GM19455 (cell line): ENCODE data around the gene GGA2.
"Not testable (repeated sequence)": the region's sequence is repeated elsewhere in the genome, so short reads cannot be mapped to it uniquely, and the experiment has no call there.

Source experiments
- ATAC-seq: cut with Tn5 transposase; IDR thresholded peaks from one replicate; pipeline ENCODE4 v1.9.1; 2021; ENCODE audit not compliant: unreplicated experiment

Gene GGA2, protein sequence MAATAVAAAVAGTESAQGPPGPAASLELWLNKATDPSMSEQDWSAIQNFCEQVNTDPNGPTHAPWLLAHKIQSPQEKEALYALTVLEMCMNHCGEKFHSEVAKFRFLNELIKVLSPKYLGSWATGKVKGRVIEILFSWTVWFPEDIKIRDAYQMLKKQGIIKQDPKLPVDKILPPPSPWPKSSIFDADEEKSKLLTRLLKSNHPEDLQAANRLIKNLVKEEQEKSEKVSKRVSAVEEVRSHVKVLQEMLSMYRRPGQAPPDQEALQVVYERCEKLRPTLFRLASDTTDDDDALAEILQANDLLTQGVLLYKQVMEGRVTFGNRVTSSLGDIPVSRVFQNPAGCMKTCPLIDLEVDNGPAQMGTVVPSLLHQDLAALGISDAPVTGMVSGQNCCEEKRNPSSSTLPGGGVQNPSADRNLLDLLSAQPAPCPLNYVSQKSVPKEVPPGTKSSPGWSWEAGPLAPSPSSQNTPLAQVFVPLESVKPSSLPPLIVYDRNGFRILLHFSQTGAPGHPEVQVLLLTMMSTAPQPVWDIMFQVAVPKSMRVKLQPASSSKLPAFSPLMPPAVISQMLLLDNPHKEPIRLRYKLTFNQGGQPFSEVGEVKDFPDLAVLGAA

DNA sequence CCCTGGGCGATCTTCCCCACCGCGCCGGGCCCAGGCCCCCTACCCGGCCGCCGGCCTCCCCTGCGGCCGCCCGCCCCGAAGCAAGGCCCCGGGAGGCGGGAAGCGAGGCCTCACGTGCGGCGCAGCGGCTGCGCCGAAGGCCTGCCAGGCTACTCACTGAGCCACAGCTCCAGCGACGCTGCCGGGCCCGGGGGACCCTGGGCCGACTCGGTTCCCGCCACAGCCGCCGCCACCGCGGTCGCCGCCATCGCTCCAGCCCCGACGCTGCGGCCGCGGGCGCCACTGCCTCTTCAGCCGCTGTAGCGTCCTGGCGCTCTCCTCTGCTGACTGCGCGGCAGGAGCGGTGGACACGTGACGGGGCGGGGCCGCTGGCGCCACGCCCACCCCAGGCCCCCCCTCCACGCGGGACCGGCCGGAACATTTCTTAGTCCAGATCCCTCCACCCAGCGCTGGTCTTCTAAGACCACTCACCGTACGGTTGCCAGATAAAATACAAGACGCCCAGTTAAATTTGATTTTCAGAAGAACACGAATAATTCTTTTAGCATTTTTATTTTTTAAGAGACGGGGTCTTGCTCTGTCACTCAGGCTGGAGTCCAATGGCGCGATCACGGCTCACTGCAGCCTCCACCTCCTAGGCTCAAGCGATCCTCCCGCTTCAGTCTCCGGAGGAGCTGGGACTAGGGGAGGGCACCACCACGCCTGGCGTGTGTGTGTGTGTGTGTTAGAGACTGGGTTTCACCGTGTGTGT is at the start of gene GGA2:
GGA2 (minus strand) TSS at position 331 of the 751 bp plus-strand sequence; CDS start at position 248, 83 bp downstream.
- peak; percentile 68 for ATAC-seq

DNA sequence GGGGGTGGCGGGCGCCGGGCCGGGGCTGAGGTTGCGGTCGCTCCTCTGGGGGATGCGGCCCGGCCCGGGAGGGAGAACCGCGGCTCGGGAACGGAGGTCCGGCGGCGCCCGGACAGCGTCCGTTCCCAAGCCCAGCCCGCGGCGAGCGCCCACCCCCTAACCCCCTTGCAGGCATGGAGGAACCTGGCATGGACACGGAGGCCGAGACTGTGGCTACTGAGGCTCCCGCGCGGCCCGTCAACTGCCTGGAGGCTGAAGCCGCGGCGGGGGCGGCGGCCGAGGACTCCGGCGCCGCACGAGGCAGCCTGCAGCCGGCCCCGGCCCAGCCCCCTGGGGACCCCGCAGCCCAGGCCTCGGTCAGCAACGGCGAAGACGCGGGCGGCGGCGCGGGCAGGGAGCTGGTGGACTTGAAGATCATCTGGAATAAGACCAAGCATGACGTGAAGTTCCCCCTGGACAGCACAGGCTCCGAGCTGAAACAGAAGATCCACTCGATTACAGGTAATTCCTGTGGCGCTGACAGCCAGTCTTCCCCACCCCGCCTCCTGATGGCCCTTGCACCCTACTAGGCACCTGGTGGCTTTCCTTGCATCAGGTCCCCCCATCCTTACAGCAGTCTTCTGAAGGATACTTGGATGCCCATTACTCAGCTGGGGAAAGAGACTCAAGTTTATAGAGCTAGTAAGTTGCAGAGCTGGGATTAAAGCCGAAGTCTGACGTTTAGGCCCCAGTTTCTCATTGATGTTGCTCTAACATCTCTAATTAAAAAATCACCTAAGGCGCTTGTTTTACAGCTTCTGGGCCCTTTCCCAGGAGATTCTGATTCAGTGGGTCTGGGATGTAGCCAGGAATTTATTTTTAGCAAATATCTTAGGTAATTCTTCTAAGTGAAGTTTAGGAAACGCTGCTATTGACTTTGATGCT is 47.7 kb upstream of the GGA2 start:
- no peak for ATAC-seq

DNA sequence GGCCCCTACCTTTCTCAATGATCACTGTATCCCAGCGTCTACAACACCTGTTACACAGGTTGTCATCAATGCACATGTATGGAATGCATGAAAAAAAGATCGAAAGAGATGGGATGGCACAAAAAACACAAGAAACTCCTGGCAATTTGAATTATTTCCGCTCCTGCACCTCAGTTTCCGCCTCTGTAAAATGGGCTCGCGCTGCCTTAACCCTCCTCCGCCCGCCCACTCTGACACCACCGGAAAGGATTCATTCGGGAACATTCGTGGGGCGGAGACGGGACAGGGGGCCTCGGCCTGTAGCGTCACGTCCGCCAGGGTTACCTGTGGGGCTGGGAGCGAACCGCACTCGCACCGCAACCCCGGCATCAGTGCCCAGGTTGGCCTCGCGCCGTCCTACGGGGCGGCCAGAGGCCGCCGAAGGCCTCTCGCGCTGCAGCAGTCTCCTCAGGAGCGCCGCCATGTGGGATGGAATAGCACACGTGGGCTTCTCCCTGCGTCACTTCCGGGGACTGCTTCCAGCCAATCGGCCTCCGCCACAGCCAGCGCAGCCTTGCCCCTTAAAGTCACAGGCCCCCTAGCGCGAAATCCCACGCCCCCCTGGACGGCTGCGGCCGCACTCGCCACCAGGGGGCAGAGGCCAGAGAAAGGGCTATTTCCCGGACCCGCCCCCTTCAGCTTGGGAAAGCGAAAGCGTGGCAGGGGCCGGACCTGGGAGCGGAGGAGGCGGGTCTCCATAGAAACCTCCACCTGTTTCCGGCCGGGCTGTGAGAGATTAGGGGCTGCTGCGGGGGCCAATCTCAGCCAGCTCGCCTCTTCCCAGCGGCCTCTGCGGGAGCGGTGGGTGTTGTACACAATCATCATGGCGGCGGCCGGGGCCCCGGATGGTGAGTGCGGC is 46.8 kb upstream of the GGA2 start, which contains the start of the genes EARS2 and UBFD1:
EARS2 (minus strand) TSS at position 470 of the 898 bp plus-strand sequence; CDS start at position 463, 7 bp downstream.
UBFD1 (plus strand) TSS at position 847 of the 898 bp plus-strand sequence; CDS start at position 863, 16 bp downstream.
- ATAC-seq, result peak; percentile 90

DNA sequence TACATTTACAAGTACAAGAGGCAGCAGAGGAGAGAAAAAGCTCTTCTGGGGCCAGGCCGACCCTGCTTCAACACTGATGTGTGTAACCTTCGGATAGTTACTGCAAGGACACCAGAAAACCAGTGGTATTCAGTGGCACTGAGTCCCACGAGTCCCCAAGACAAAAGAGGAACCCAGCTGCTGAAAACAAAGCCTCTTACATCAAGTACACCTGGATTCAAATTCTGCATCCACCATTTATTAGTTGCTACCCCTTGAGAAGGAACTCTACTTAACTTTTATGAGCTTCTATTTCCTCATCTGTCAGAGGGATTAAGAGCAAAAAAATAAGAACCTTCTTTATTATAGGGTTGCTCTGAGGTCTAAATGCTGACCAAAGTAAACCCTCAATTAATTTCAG is 44.2 kb upstream of the GGA2 start:
- ATAC-seq, result no peak

DNA sequence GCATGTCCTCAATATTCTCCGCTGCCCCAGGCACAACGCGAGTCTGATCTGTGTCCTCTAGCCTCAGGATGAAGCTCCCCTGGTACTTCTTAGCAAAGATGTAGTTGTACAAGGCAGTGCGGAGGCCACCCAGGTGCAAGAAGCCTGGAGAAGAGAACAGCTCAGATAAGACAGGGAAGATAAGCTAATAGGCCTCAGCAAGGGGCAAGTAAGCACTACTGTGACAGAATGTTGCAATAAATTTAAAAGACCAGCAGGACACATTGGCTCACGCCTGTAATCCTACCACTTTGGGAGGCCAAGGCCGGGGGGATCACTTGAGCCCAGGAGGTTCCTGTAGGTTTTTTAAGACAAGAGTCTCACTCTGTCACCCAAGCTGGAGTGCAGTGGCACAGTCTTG is 41.9 kb upstream of the GGA2 start:
- ATAC-seq, result no peak

DNA sequence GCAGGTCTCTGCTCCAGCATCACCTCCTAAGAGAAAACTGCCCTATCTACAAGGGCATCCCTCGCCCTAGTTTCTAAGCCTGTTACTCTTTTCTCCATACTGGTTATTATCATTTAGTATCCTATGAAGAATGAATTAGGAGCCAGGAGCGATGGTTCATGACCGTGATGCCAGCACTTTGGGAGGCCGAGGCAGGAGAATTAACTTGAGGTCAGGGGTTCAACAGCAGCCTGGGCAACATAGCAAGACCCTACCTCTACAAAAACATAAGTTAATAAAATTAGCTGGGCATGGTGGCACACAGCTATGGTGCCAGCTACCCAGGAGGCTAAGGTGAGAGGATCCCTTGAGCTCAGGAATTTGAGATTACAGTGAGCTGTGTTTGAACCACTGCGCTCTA is 39.6 kb upstream of the GGA2 start:
- no peak for ATAC-seq

DNA sequence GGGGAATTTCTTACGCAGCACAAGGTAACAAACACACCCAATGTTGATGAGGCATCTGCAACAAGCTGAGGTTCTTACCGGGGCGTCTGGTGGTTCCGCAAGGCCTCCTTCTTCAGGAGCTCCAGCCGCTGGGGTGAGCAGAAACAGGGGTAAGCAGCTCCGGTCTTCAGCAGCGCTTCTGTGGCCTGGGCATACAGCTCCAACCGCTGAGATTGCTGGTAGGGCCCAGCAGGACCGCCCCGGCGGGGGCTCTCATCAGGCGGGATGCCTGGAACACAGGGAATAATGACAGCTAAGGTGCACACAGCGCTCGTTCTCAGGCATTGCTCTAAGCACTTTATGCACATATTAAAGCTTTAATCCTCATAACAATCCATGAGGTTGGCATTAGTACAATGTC is 34.1 kb upstream of the GGA2 start:
- ATAC-seq, result no peak

DNA sequence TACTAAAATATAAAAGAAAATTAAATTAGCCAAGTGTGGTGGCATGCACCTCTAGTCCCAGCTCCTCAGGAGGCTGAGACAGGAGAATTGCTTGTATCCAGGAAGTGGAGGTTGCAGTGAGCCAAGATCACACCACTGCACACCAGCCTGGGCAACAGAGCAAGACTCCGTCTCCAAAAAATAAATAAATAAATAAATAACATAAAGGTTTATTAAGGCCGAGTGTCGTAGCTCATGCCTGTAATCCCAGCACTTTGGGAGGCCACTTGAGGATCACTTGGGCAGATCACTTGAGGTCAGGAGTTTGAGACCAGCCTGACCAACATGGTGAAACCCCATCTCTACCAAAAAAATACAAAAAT is 30.5 kb upstream of the GGA2 start:
- not testable (repeated sequence) for ATAC-seq

DNA sequence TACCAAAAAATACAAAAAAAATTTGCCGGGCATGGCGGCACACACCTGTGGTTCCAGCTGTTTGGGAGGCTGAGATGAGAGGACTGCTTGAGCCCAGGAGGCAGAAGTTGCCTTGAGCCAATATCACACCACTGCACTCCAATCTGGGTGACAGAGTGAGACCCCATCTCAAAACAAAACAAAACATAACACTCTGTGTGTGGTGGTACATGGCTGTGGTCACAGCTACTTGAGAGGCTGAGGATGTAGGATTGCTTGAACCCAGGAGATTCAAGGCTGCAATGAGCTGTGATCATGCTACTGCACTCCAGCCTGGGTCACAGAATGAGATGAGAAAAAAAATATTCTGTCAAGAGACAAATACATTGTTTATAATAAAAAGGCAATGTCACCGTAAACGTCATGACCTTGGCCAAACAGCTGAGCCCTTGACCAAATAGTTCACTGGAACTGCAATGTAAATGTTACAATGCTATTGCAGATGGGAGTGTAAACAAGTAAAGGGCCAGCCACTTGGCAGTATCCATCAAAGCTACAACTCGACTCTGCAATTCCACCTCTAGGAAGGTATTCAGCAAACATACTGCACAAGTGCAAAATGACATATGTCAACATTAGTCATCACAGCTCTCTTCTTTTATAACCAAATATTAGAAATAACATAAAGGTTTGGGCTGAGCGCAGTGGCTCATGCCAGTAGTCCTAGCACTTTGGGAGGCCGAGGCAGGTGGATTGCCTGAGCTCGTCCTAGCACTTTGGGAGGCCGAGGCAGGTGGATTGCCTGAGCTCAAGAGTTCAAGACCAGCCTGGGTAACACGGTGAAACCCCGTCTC is 29.9 kb upstream of the GGA2 start:
- no peak for ATAC-seq

DNA sequence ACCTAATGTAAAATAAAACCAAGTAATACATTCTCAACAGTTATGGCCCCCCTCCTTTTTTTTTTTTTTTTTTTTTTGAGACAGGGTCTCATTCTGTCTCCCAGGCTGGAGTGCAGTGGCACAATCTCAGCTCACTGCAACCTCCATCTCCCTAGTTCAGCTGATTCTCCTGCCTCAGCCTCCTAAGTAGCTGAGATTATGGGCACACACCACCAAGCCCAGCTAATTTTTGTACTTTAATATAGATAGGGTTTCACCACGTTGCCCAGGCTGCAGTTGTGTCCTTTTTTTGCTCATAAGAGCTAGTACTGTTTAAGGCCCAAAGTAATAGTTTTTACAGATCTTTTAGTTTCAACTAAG is 28.6 kb upstream of the GGA2 start:
- ATAC-seq, result no peak

DNA sequence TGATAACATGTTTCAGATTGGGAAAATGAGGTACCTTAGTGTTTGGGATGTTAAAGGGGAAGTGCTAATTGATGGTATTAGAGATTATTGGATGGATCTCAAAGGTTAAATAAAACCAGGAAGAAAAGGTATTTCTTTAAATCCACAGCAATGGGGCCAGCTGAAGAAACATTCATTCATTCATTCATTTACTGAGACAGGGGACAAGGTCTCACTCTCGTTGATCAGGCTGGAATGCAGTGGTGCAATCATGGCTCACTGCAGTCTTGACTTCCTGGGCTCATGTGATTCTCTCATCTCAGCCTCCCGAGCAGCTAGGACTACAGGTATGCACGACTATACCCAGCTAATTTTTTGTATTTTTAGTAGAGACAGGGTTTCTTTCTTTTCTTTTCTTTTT is 27.1 kb upstream of the GGA2 start:
- ATAC-seq, result no peak

DNA sequence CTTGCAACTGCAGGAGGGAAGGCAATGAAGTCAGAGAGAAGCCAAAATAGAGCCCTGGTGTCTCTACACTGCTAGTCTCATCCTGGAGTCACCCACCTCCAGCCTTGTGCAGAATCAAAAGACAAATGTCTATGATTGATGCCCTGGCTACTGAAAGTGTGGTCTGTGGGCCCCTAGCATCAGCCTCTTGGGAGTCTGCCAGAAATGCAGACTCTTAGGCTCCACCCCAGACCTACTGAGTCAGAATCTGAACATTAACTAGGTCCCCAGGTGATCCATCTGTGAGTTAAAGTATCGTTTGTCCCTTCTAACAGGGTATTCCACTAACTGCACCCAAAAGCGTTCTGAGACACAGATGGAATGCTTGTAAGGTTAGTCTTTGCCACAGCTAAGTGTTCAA is 25.6 kb upstream of the GGA2 start:
- no peak for ATAC-seq

DNA sequence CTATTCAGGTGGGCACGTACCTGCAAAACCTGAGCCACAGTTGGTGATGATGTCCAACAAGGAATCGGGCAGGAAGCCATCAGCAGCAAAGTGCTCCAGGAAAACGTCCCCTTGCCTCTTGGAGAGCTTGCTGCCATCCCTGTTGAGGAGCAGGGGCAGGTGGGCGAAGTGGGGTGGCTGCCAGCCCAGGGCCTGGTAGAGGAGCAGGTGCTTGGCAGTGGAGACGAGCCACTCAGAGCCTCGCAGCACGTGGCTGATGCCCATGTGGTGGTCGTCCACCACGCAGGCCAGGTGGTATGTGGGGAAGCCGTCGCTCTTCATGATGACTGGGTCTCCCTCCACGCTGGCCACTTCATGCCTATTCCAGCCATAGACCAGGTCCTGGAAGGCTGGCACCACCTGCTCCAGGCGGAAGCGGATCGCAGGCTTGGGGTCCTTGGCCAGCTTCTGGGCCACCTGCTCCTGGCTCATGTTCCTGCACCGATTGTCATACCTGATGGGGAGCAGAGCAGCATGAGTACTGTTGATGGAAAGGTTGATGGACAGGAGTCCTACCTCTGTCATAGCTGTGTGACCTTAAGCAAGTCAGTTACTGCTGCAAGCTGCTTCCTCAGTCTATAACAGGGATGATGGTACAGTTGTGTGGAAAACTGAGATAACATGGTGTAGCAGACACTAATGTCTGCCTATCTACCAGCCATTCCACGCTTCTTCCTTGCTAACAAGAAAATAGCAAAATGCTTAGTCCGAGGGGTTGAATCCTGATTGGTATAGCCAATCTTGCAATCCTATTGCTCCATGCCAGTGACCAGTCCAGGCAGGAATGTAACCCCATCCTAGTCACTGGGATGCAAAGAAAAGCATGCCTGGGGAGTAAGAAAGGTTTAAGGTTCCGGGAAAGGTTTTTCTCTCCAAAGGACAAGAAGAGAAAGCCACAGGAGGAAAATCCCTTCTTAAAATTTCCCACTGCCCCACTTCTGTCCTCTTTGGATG is 24.9 kb upstream of the GGA2 start:
- no peak for ATAC-seq

DNA sequence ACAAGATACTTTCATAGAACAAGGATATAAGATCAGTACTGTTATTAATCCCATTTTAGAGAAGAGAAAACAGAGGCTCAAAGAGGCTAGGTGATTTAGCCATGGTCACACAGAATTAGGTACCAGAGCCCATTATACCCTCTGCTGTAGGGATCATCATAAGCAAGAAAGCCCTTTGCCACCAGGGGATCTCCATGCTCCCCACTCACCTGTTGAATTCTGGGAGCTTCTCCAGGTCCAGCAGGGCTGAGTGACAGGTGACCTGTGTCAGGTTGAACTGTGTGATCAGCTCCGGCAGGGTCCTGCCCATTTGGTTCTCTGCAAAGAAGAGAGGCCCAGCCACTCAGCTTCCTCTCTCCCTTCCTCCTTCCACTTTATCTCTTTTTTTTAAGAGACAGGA is 22.2 kb upstream of the GGA2 start:
- no peak for ATAC-seq

DNA sequence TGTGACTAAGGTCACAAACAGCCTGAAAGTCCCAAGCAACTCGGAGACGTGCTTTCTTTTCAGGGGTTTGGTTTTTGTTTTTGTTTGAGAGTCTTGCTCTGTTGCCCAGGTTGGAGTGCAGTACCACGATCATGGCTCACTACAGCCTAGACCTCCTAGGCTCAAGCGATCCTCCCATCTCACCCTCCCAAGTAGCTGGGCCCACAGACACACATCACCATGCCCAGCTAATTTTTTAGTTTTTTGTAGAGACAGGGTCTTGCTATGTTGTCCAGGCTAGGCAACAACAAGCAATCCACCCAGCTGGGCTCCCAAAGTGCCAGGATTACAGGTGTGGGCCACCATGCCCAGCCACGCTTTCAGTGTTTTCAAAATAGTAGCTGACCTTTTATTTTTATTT is 19.8 kb upstream of the GGA2 start:
- no peak for ATAC-seq

DNA sequence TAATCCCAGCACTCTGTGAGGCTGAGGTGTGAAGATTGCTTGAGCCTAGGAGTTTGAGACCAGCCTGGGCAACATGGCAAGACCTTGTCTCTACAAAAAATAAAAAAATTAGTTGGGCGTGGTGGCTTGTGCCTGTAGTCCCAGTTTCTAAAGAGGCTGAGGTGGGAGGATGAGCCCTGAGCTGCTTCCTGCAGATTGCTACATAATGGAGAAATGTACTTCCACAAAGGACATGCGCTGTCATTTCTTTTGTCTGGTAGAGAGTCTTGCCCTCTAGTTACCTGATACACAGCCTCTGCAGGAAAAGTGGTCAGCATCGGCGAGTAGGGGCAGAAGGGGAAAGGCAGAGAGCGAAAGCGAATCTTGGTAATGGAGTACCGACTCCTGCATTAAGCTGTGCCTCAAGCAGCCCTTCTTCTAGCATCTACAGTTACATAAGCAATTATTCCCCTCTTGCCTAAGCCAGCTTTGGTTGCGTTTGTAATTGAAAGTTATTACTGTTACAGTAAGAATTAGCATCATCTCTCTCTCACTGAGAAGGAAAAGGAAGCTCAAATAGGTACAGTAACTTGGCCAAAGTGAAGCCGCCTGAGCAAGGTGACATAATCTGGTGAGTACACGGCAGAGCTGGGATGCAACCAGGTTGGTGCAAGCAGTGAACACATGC is 18.5 kb upstream of the GGA2 start:
- no peak for ATAC-seq

DNA sequence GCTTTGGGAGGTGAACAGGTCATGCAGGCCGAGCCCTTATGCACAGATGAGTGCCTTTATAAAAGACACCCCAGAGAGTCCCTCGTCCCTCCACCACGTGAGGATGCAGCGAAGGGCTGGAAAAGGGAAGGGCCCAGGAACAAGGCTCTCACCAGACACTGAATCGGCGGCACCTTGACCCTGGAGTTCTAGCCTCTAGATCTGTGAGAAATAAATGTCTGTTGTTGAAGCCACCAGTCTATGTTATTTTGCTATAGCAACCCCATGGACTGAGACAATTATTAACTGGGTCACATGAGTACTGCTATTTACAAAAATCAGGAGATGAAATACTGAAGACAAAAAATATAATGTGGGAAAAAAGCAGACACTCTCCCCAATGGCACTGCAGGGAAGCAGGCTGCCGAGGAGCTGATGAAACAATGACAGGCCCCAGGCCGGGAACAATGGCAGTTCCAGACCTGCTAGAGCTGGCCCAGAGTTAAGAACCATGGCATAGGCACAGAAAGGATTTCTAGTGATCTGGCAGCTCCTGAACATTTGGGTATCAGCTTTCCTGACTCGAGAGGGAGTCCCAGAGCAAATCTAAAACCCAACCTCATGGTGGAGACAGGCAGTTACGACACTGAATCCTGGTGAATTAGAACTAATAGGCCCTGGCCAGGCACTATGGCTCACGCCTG is 17.8 kb upstream of the GGA2 start:
- no peak for ATAC-seq
